Ammon's horn (tissue), 1 donor: ENCODE results near the gene WDR83.
"Not testable (repeated sequence)": the region's sequence is repeated elsewhere in the genome, so short reads cannot be mapped to it uniquely, and the experiment has no call there.

Experiments
- DNase-seq: peaks from one replicate; pipeline ENCODE4 v3.0.0-alpha.2; 2016; ENCODE audit warnings: low spot score

The WDR83 gene

DNA sequence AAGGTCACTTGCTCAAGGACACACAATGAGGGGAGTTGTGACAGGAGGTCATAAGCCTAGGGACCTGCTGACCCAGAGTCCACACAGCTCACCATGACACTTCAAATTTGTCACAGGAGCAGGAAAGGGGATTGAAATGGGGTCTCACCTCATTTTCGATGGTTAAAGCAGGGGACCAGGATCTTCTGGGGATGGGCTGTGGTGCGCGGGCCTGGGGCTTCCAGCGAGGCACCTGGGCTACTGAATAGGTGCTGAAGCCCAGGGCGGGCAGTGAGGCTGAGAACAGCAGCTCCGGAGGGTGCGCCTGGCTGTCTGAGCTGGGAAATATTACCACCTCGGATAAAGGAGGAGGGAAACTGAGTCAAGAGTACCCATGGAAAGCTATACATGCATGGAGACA lies 11.1 kb upstream of the WDR83 start:
- DNase-seq, result no peak

DNA sequence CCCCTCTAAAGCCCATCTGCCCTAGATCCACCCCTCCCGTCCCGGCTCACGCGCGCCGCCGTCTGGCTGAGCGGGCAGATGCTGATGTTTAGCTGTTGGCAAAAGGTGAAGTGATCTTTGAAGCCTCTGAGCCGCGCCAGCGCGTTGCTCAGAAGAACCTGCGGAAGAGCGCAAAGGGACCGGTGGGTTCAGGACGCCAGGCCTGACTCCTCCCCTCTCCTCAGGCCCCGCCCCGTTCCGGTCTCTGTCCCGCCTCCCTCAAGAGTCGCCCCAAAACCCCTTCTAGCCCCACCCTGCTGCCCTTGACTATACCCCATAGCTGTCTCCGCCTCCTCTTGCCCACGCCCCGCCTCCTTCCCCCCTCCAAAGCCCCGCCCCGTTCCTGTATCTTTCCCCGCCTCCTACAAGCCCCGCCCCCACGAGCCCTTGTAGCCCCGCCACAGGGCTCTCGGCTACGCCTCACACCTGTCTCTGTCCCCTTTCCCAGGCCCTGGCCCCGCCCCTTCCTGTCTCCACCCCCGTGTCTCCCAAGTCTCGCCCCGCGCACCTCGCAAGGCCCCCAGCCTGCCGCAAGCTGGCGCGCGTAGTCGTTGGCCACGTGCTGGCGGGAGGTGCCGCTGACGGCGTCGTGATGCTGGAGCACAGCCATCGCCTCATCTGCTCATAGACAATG lies 9.6 kb upstream of the WDR83 start:
- no peak for DNase-seq

DNA sequence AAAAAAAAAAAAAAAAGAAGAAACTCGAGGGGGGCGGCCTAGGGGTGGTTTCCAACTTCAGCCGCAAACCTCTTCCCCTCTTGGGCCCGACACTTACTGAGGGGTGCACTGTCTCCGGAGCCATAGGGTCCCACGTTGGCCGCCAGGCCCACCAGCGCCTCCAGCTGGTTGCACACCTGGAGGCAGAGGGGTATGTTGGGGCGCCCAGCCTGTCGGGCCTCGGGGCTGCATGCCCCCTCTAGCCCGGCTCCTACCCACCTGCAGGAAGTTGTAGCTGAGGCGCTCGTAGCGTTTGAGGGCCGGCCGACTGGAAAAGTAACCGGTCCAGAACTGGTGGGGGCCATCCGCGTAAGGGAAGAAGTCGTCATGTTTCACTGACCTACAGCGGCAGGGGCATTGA lies 8.6 kb upstream of the WDR83 start:
- DNase-seq, result no peak

DNA sequence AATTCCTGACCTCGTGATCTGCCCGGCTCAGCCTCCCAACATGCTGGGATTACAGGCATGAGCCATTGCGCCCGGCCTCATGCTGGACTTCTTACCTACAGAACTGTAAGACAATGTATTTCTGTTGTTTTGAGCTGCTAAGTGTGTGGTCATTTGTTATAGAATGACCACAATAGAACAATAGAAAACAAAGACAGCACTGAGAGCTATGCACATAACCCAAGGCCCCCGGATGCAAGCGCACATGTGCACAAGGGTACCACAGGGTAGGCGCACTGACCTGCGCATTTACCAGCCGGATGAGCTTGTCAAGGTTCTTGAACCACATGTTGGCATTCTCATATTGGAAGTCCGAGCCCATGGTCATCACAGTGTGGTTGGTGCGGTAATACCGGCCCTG lies 5.6 kb upstream of the WDR83 start:
- DNase-seq, result peak; percentile 36

DNA sequence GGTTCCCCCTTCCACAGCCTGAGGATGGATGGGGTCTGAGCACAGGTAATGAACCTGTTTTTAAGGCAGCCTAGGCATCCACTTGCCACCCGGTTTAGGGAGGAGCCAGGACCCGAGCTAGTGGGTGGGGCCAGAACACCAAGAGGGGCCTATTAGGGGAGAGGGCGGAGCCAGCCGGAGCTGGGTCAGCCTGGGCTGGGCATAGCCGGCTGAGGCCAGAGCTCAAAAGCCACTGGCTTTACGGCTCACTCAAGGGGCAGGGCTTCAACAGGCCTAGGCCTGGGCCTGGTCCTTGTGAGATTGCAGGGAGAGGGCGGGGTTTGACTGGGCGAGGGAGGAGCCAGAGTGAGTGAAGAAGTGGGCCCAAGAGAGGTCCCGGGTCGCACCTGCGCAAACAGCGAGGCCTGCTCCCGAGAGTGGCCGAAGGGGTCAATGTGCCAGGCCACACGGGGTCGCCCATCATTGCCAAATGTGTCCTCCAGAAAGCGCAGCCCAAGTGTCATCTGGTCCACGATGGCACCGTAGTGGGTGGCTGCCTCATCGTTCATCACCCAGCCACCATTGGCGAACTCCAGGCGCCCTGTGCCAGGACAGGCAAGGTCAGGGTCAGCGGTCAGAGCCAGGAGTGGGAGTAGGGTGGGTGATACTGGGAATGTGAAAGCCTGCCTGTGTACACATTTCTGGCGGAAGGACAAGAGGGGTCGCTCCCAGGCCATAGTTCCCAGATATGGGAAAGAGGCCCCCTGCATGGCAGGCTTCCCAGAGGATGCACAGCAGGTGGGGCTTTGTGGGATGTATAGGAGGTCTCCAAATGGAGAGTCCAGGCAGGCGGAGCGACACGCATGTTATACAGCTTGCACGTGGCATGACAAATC lies 2.0 kb upstream of the WDR83 start:
- DNase-seq, result no peak

DNA sequence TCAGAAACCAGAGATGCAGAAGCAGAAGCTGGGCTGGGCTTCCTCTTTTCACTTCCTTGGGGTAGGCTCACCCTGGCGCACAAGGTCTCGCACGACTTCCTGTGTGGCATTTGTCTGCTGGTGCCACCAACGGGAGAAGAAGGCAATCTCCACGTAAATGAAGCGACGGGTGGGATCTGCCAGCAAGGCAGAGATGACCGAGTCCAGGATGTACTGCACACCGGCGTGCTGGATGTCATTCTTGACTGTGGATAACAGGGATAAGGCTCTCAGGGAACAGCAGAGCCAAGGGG lies 1.4 kb upstream of the WDR83 start:
- DNase-seq, result peak; percentile 68

DNA sequence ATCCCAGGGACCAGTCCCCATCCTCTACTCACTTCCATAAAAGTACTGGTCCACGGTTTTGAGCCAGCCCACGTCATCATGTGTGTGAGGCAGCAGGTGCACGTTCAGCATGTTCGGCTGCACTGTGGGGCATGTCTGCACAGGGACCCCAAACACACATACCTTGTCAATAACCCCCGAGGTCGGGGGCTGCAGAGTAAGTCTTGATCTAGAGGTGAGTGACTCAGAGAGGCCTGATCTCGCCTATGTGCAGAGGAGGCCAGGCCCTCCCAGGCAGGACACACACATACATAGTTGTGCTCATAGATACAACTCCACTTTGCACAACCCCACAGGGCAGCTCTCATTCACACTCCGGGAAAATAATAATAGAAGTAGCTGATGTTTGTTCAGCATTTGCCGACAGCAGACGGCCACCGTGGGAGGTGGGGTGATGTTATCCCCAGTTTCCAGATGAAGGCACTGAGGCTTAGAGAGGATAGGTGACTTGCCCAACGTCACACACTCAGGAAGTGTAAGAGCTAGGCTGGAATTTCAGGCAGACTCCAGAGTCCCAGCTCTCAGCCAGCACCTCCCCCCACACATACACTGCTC lies 839 bp upstream of the WDR83 start:
- no peak for DNase-seq

DNA sequence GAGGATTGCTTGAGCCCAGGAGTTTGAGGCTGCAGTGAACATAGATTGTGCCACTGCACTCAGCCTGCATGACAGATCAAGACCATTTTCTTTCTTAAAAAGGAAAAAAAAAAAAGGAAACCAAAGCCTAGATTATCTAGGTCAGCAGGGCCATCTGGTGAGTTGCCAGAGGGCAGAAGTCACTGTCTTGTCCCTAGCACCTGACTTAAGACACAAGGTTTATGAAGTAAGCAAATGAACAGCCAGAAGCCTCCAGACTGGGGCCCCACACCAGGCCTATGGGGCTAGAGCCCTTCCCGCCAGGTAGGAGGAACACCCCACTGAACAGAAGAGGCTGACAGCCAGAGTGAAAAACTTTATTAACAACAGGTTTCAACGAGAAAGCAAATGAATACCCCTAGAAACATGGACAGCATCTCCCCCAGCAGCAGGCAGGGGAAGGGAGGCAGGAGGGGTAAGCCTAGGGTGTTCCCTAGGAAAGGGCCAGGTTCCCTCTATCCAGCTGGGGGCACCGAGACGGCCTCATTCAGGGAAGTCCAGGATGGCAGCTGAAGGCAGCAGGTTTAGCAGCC lies 1.2 kb downstream of the WDR83 start:
- DNase-seq, result no peak

DNA sequence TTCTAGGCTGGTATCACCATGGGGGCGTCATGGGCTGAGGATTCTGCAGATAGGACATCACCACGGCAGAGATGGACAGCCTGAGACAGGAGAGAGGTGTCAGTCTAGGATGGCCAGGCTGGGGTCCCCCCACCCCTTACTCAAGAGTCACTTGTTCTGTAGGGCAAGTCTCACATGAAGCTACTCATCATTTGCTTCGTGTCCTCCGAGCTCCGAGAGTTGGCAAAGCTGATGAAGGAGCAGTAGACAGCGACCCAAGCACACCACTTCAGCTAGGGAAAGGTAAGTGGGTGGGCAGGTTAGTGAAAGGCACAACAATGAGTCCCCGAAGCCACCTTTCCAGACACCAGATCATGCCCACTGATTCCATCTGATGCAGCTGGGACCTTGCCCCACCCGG lies 1.7 kb downstream of the WDR83 start:
- DNase-seq, result no peak

DNA sequence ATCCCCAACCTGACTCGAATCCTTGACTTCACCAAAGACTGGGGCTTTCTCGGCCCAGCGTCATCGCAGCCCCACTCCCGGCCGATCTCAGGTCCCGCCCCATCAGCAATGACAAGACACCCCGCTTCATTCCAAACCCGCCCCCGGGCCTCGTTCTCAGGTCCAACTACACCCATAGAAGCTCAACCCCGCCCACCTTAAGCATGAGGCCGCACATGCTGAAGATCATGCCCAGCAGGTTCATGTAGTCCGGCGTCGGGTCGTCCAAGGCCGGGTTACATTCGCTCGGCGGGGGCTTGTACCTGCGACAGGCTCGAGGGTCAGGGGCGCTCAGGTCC lies 2.3 kb downstream of the WDR83 start:
- peak; percentile 49 for DNase-seq

DNA sequence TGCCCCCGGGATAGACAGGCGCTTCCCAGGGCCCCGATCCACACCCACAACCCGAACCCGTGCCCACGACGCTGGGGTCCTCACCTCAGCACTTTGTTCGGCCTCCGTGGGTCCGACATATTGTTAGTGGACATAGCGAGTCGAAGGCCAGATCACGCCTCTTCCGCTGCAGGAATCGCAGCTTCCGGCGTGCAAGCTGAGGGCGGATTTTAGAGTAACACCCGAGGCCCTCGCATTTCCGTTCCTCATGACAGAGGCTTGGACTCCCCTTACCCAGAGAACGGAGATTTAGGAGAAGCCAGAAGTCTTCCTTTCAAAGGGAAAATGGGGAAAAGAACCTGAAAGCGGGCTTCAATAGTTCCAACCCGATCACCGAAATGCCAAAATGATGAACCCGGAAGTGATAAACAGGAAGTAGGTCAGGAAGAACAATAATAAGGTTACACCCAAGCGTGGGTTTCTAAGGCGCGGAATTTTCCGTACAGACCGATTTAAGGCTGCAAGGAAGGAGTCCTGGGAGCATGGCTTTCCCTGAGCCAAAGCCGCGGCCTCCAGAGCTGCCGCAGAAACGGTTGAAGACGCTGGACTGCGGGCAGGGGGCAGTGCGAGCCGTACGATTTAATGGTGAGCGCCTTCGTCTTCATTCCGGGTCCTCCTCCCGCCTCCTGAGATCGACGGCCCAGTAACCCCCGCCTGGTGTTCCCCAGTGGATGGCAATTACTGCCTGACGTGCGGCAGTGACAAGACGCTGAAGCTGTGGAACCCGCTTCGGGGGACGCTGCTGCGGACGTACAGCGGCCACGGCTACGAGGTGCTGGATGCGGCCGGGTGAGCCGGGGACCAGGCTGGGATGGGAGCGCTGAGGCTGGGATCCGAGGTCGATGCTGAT lies 2.9 kb downstream of the WDR83 start:
- DNase-seq, result peak; percentile 92

DNA sequence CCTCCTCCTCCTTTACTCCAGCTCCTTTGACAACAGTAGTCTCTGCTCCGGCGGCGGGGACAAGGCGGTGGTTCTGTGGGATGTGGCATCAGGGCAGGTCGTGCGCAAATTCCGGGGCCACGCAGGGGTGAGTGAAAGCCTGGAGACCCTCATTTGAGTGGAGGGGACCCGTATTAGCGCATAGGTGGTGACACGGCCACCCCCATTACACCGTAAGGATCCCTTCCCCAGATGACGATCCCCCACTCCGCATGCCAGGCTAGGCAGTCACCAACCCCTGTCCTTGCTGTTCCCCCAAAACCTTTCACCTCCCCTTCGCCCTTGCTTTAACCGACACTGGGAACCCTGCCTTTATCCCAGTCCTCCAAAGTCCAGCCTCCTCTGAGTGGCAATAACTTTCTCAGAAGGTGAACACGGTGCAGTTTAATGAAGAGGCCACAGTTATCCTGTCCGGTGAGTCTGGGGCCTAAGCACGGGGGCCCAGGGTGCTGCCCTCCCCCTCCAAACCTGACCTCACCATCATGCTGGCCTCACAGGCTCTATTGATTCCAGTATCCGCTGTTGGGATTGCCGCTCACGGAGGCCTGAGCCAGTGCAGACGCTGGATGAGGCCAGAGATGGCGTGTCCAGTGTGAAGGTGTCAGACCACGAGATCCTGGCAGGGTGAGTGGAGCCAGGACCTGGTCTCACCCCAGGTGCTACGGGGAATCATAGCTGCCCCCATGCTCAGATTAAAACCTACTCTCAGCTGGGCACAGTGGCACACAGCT lies 3.7 kb downstream of the WDR83 start:
- no peak for DNase-seq

DNA sequence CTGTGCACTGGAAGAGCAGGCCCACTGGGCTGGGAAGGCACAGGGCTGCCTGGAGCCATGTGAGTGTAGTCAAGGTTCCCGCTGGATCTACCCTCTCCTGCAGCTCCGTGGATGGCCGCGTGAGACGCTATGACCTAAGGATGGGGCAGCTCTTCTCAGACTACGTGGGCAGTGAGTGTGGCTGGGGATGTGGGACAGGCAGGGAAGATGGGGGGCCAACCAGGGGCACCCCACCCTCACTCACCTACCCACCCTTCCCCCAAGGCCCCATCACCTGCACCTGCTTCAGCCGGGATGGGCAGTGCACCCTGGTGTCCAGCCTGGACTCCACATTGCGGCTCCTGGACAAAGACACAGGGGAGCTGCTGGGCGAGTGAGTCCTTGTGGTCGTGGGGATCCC lies 6.1 kb downstream of the WDR83 start:
- DNase-seq, result no peak

DNA sequence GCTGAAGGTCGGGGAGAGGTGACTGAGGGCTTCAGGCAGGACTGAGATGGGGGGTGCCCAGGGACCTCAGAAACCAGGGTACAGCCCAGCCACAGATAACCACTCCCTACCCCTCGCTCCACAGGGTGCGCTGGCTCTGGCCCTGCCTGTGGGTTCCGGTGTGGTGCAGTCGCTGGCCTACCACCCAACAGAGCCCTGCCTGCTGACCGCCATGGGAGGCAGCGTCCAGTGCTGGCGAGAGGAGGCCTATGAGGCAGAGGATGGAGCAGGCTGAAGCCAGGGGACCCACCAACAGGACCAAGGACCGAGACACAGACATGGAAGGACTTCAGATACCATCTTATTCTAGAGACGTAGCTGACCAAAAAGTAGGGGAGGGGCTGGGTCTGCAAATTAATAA lies 8.8 kb downstream of the WDR83 start:
- DNase-seq, result no peak

DNA sequence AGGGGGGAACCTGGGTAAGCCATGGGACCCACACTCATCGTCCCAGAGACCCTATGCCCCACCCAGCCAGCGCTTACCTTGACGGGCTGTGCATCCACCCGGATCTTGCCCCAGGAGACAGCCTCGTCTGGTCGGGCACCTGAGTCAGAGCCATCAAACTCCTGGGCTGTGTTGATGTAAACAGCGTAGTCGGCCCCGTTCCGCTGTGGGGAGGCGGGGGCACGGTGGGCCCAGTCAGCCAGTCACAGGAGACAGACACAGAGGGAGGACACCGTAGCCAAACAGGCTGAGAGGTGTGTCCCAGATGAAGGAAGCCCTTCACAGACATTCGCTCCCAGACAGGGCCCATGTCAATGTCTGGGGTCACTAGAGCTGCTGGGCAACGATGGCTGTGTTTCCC lies 9.3 kb downstream of the WDR83 start:
- no peak for DNase-seq

DNA sequence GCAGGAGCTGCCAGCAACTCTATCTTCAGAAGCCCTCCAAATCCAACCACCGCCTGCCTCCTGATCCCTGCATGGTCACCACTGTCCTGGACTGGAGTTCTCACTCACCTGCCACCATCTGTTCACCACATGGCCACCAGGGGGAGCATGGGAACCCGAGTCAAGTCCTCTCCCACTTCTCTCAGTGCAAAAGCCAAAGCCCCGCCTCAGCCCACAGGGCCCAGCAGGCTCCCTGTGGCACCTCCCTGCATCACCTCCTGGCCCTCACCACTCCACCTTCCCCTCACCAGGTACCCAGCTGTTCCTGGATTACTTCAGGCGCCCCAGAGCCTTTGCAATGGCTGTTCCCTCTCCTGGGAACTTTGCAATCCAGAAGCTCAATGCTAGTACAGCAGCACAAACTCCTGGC lies 9.8 kb downstream of the WDR83 start:
- peak; percentile 80 for DNase-seq

DNA sequence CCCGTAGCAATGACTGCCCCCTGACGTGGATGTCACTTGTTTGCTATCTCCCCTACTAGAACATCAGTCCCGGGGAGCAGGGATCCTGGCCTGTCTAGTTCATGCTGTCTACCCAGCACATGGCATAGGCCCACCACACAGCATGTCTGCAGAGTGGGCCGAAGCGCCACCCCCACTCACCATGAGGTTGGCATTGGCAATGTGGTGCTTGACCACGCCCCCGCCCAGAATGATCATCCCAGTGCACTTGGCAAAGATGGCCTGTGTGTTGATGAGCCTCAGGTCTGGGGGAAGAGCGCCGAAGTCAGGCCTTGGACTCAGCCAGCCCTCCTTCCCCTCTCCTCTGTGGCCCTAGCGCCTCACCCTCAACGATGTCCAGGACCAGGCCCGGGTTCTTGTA lies 10.3 kb downstream of the WDR83 start:
- DNase-seq, result no peak

DNA sequence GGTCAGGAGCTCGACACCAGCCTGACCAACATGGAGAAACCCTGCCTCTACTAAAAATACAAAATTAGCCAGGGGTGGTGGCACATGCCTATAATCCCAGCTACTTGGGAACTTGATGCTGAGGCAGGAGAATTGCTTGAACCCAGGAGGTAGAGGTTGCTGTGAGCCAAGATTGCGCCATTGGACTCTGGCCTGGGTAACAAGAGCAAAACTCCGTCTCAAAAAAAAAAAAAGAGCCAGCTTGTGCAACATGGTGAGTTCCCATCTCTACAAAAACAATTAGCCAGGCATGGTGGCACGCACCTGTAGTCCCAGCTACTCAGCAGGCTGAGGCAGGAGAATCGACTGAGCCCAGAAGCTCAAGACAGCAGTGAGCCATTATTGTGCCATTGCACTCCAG lies 11.4 kb downstream of the WDR83 start:
- not testable (repeated sequence) for DNase-seq

DNA sequence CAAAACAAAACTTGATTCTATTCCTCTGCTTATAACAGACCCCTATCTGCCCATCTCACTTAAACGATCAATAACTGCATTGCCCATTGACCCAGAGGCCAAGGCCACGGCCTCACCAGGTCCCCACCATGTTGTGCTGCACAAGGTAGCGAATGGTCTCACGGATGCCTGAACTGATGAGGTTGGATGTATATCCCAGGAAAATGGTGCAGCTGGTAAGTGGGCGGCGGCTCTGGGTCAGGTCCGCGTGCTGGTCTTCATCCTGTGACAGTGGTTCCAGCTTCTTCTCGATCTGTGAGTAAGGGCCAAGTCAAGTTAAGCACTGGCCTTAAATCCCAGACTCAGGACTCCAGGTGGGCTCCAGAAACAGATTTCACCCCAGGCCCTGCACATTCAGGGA lies 13.4 kb downstream of the WDR83 start:
- DNase-seq, result no peak

DNA sequence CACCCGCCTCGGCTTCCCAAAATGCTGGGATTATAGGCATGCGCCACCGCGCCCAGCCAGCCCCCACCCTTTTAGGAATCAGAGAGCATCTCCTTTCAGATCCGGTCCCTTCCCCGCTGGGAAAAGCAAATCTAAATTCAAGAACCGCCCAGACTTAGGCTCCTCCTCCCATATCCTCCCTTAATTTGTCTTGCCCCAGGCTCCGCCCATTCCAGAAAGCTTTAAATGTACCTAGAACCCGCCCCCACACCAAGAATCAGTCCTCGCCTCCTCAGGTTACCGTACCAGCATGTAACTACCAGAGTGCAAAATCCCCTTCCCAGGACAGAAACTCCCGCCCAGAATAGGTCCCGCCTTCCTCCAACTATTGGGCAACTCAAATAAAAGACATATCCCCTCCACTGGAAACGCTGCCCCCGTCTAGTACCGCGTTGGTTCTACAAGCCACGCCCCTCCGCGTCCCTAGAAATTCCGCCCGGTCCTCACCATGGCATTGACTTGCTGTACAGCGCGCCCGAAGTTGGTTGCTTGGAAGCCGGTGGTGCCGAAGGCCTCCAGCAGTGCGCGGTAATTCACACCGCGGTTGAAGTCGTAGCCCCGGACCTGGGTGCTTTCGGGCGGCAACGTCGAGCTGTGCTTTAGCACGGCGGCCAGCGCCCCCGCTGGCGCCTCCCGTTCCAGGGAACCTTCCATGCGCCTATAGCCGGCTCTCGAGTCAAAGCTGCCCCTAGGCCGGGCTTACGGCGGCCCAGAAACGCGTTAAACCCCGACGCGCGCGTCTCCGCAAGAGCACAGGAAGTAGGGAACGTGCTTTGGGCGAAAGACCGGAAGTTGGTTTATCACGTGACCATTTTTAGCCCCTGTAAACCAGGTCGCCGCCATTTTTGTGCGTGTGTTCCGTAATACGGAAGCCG lies 14.7 kb downstream of the WDR83 start, which contains the start of gene DHPS:
TSS of gene DHPS (minus strand) at position 807 of the 914 bp plus-strand sequence. CDS start at position 693, 114 bp downstream.
- peak; percentile 95 for DNase-seq
